ENCODE data around the gene POP7.

- TF ChIP-seq CTCF (IDR thresholded peaks at IDR 0.05) (no peak), POLR2AphosphoS5 (IDR thresholded peaks at IDR 0.05) (no peak)
Observed at GRCh38 chr7:100689230-100690135, 16.4 kb upstream of the POP7 start.
